Glomerular visceral epithelial cell (primary cell): ENCODE measurements around the gene SIRPB2.
"Not testable (repeated sequence)": the region's sequence is repeated elsewhere in the genome, so short reads cannot be mapped to it uniquely, and the experiment has no call there.

ENCODE experiments used
- DNase-seq: peaks from one replicate; pipeline ENCODE4 v3.0.0-alpha.2; 2016; ENCODE audit errors: extremely low spot score

The SIRPB2 gene

DNA sequence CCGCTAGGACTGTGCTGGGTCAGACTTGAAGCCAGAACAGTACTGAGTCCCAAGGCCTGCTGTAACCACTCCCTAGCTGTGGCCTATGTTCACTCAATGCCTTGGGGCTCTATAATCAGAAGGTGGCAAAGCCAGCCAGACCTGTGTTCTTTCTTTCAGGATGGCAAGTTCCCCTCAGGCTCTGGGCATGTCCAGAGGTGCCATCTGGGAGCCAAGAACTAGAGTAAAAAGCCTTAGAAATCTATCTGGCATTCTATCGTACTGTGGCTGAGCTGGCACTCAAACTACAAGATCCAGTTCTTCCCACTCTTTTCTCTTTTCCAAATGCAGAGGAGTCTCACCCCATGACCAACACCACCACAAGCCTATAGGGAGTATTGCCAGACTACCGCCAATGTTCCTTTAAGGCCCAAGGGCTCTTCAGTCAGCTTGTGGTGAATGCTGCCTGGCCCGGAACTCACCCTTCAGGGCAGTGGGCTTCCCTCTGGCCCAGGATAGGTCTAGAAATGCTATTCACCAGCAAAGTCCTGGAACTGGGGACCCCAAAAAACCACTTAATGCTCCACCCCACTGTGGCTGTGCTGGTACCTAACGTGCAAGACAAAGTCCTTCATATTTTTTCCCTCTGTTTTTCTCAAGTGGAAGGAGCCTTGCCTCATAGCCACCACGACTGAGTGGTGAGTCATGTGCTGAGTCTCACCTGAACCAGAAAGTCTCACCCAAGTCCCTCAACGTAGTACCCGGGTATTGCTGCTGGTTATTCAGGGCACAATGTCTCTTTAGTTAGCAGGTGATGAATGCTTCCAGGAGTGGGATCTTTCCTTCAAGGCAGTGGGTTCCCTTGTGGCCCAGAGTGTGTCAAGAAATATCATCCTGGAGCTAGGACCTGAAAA is 8.6 kb upstream of the SIRPB2 start:
- no peak for DNase-seq

DNA sequence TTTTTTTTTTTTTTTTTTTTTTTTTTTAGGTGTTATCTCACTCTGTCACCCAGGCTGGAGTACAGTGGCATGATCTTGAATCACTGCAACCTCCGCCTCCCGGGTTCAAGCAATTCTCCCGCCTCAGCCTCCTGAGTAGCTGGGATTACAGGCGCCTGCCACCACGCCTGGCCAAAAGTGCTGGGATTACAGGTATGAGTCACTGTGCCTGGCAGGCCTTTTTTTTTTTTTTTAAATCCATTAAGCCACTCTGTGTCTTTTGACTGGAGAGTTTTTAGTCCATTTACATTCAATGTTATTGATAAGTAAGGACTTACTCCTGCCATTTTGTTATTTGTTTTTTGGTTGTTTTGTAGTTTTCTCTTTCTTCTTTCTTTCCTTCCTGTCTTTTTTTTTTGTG is 6.2 kb upstream of the SIRPB2 start:
- DNase-seq, result not testable (repeated sequence)

DNA sequence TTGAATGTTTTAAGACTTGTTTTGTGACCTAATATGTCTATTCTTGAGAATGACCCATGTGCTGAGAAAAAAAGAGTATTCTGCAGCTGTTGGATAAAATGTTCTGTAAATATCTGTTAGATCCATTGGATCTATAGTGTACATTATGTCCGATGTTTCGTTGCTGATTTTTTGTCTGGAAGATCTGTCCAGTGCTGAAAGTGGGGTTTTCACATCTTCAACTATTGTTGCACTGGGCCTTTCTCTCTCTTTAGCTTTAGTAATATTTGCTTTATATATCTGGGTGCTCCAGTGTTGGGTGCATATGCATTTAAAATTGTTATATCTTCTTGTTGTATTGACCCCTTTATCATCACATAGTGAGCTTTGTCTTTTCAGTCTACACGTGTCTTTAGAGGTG is 5.7 kb upstream of the SIRPB2 start:
- no peak for DNase-seq

DNA sequence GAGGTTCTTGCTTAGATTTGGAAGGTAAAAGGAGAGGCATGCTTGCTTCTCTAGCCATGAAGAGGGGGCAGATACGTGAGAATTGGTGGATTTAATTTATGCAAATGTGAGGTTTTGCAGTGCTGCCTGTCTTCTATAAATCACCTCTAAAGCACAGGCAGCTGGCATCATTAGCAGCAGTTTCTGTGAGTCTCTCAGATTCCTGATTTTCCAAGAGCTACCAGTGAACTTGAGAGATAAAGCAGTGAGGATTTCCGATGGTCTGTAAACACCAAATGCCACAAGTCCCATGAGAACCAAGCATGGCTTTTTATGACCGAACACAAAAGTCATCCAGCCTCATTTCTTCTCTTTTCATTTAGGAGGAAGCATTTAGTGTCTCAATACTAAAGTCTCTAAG is 3.2 kb upstream of the SIRPB2 start:
- no peak for DNase-seq

DNA sequence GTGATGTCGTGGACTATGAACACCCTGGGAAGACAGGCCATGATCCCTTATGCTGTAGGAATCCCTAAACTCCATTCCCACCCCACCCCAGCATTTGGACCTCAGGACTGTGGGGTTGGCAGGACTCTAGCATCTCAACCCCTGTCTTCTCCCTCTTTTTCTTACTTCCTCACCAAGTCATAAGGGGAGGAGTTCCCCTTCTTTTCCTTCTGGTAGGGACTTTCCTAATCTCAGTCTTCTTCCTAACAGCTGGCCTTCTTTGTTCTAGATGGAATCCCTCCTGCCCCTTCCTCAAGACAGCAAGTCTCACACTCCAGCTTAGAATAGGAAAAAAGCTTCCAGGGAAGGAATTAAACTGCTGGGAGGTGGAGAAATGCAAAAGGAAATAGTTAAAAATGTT is 2.3 kb upstream of the SIRPB2 start:
- no peak for DNase-seq

DNA sequence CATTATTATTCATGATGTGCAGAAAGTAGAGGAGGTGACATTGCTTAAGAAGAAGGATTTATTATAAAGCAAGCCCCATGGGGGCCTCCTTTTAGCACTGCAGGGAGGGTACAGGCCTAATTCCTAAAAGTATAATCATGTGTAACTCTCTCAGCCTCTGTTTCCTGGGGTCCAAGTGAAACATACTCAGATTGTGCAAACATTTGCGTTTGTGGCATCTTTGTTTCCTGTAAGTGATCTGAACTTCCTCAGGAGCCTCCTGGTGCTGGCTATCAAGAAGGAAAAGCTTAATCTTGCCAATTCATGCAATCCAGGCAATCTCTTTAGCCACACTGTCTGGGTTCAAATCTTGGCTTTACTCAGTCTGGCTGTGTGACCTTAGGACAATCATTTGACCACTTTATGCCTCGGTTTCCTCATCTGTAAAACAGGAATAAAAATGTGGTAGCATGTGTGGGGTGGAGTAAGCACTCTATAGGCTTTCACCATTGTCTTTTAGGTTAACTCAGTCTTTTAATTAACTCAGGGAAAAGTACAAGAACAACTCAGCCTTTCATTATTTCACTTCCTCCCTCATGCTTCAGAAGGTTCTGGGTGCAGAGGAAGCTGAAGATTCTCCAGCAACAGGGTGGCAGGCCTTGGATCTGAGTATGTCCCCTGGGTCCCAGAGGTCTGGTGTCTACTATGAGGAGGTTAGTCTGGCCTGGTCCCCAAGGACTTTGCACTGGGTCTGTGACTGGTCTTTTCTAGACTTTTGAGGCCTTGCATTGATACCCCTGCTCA is 831 bp upstream of the SIRPB2 start:
- DNase-seq, result no peak

DNA sequence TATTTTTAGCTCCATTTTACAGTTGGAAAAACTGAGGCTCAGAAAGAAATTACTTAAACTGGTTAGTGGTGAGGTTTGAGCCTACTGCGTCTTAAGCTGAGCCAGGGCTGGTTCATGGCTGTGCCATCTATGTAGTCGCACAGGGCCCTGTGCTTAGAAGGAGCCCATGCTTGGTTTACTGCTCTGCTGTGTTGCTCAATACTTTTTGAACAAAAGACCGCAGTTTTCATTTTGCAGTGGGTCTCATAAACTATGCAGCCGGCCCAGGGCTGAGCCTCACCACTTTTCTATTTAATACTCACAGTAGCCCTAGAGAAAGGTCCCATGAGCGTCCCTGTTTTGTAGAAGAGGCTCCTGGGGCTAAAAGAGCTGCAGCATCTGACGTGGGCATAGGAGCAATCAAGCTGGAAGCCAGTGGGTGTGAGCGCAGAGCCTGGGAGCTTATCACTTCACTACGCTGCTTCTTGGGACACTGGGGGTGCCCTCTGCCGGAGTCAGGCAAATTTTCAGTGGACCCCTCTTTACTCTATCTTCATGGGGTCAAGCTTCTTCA is 501 bp downstream of the SIRPB2 start:
- no peak for DNase-seq

DNA sequence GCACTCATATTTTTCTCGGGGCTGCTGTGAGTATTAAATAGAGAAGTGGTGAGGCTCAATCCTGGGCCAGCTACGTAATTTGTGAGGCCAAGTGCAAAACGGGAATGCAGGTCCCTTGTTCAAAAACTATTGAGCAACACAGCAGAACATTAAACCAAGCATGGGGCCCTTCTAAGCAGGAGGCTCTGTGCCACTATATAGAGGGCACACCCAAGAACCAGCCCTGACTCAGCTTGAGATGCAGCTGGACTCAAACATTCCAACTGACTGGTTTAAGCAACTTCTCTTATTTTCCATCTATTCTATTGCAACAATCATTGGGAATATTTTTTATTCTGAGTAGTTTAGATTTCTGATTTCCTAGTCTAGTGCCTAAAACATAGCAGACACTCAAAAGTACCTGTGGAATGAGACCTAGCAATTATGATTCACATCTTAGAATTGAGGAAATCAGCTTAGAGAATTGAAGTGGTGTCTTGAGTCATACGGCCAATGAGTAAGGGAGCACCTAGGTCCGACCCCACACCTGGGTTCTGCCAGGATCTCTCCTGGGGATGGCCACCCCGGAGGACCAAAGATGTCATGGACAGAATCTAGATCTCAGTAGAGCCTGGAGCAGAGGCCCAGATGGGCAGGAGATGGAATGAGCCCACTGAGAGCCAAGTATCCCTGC is 1.3 kb downstream of the SIRPB2 start:
- no peak for DNase-seq

DNA sequence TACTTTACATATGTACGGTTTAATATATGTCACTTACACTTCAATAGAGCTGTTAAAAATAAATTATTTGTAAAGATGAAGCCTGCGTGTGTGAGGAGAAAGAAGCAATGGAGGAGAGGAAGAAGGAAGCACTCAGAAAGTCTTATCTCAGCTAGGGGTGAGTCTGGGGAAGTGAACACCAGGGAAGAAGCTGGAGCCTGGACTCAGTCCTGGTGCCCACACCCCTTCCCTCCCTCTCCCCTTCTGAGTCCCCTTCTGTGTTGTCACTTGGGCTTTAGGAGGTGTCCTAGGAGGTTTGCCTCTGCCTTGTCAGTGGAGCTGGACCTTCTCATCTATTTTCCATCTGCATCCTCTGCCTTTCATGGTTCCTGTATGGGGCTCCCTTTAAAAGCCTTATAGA is 1.9 kb downstream of the SIRPB2 start:
- no peak for DNase-seq

DNA sequence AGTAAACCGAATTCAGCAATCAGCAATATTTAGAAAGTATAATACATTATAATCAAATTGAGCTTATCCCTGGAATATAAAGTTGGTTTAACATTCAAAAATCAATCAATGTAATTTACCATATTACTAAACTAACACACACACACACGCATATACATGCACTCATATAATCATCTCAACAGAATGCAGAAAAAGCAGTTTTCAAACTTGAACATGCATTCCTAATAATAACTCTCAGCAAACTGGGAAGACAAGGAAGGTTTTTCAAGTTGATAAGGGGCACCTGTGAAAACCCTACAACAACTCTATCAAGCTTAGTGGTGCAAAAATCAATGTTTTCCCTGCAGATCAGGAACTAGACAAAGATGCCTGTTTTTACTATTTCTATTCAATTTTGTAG is 4.7 kb downstream of the SIRPB2 start:
- DNase-seq, result no peak

DNA sequence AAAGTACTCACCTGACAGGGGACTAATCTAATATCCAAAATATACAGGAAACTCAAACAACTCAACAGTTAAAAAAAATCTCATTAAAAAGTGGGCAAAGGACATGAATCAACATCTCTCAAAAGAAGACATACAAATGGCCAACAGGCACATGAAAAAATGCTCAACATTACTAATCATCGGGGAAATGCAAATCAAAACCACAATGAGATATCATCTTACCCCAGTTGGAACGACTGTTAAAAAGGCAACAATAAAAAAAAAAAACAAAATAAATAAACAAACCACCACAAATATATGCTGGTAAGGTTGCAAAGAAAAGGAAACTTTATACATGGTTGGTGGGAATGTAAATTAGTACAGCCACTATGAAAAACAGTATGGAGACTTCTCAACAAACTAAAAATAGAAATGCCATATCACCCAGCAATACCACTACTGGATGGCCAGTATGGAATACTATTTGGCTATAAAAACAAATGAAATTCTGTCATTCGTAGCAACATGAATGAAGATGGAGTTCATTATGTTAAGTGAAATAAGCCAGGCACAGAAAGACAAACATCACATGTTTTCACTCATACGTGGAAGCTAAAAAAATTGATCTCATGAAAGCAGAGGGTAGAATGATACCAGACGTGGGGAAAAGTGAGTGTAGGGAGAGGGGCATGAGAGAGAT is 6.6 kb downstream of the SIRPB2 start:
- DNase-seq, result no peak

DNA sequence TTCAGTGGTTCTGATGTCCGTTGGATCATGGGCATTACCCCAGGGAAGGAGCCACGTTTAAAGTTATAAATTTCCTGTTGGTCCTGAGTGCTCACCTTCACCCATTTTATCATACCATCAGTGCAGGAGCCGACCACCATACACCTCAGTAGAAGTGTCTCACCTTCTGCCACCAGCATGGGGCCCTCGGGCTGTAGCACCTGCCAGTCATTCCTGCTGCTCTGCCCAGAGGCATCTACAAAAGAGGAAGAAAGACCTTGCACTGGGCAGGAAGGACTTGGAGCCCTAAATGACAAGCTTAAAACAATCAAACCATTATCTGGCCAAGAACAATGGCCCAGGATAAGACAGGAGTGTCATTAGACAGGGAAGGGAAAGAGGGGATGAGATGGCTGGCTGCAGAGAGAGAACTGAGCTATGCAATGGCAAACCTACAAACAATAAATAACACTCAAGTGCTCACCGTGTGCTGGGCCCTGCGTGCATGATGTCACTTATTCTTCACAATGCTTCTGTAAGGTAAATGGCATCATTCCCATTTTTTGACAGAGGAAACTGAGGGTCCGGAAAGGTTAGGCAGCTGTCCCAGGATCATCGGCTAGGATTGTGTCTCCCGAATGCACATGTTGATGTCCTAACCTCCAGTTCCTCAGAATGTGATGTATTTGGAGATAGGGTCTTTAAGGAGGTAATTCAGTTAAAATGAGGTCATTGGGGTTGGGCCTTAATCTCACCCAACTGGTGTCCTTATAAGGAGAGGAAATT is 11.2 kb downstream of the SIRPB2 start:
- DNase-seq, result no peak

DNA sequence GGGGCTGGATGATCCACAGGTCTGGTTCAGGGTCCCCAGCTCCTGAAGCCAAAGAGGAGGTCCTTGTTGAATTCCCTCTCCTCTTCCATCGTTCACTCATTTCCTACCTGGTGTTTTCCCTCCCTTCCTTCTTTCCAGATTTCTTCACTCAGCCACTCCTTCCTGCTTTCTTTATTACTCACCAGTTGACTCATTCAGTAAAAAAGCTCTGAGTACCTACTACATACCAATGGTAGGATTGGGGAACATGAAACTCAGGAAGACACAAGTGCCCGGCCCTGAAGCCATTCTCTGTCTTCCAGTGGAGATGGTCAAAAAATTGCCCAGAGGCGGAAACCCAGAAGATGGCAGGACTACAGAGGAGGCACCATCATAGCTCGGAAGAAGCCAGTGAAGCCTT is 12.7 kb downstream of the SIRPB2 start:
- DNase-seq, result peak; percentile 57

DNA sequence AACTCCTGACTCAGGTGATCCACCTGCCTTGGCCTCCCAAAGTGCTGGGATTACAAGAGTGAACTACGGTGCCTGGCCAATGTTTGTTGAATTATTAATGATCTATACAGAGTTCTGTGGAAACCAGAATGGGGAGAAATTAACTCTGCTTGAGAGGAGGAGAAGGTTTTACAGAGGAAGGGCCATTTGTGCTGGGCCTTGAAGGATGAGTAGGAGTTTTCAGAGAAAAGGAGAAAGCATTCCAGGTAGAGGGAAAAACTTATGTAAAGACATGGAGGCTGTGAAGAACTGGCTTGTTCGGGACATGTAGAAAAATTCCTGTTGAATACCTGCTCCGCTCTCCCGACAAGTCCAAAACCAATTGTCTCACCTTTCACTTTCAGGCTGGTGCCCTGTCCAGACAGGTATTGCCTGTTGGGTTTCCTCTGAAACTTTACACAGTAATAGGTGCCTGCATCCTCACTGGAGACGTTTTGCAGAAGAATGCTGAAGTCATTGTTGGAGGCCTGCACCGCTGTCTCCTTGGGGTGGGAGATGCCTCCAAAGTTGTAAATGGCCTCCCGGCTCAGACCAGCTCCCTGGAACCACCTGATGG is 13.2 kb downstream of the SIRPB2 start:
- DNase-seq, result no peak

DNA sequence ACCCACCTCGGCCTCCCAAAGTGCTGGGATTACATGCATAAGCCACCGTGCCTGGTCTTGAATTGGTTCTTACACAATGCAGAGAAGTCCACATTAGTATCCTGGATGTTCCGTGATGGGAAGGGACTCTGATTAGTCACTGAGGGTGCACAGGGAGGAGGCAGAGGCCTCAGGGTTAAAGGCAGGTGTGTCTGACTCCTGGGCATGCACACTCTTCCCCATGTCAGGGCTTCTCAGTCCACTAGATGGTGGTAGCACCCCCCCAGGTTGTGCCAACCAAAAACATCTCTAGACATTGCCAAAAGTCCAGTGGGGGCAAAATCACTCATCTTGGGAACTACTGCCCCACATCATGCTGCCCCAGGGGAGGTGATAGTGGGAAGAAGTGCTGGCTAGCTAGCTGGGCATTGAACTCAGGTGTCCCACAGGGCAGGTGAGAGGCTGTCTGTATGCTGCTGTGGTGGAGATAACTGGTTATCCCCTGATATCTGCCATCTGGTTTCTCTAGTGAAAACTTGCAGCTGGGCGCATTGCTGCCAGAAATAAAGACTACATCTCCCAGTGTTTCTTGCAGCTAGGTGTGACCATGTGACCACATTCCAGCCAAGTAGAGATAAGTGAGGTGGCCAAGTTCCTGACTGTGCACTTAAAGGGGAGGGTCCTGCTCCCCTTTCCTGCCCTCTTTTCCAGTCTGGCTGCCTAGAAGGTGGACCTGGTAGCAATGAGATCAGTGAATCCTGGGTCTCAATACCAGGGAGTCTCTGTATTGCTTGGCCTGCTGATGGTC is 16.2 kb downstream of the SIRPB2 start:
- DNase-seq, result no peak

DNA sequence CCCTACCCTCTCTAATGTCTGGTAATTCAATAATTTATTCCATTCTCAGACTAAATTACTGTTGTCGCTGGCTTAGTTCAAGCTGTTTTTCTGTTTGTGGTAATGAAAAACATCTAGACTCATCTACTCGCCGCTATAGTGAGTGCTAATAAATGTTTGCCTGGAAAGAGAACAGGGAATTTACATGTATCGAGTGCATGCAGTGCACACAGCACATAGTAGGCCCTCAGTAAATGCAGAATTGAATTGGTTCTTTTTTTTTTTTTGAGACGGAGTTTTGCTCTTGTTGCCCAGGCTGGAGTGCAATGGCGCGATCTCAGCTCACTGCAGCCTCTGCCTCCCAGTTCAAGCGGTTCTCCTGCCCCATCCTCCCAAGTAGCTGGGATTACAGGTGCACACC is 16.9 kb downstream of the SIRPB2 start:
- no peak for DNase-seq

DNA sequence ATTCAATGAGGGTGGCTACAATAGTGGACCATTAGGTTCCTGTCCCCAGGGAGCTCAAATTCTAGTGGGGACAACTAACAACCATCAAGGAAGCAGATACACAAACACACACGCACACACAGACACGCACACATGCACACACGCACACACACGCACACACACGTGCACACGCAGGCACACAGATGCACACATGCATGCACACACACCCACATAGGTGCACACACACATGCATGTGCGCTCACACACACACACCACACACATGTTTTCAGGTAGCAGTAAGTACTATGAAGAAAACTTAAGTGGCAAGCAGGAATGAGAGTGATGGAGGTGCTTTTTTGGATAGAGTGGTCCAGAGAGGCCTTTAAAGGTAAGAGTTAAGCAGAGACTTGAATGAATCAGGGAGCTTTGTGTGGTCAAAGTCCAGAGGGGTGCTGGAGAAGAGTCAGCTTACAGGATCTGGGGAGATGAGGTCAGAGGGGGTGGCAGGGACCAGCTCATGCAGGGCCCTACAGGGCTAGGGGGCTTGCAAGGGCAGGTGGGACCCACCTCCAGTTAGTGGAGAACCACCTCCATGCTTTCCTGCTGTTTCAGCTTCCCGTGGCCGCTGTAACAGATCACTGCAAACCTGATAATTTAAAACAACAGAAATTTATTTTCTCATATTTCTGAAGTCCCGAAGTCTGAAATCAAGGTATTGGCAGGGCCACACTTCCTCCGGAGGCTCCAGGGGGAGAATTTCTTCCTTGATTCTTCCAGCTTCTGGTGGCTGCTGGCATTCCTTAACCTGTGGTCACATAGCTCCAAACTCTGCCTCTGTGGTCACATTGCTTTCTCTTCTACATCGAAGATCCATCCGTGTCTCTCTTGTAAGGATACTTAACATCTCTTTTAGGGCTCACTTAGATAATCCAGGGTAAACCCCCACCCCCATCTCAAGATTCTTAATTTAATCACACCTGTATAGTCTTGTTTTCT is 17.7 kb downstream of the SIRPB2 start:
- DNase-seq, result peak; percentile 50

DNA sequence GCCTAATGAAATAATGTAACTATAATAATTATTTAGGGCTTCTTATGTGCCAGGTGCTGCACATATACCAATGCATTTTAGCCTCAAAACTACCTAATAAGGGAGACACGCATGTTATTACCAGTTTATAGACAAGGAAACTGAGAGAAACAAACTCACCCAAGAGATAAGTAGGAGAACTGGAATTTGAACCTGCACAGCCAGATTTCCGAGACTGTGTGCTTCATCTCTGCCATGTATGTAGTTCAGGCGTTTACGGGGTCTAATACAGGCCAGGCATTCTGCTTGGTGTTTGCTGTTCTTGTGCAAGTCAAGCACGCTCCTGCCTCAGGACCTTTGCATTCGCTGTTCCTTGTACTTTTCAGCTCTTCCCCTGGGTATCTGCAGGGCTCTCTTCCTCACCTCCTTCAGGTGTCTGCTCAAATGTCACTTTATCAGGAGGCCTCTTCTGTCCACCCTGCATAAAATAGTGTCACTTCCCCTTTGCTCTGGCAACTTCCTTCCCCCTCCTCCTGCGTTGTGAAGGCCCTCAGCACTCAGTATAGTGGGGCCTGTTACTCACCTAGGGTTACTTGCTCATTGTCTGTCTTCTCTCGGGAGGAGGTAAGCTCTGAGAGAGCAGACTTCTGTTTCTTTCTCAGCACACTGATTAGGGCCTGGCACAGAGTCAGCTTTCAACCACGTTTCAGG is 18.5 kb downstream of the SIRPB2 start:
- no peak for DNase-seq
